Colonic mucosa (tissue), 4 donors: ENCODE data around the gene PKMYT1. TPM values are rescaled to one million over a fixed set of nuclear protein-coding genes. Genes with fewer than 3 reads are reported as not detected.
A peak's percentile ranks its signal among the peaks of the same experiment; 100 is the strongest.

Experiments used
- DNase-seq: peaks from one replicate; pipeline ENCODE4 v3.0.0-alpha.2; 2020
- H3K27ac ChIP-seq: fragments of 200-600 bp; one replicate; pipeline ENCODE4 v1.8.0; 2021
- H3K27me3 ChIP-seq: fragments of 200-600 bp; one replicate; pipeline ENCODE4 v1.8.0; 2021
- H3K36me3 ChIP-seq: fragments of 200-600 bp; one replicate; pipeline ENCODE4 v1.8.0; 2021
- H3K4me1 ChIP-seq: fragments of 200-600 bp; one replicate; pipeline ENCODE4 v1.8.0; 2021; ENCODE audit warnings: mild to moderate bottlenecking
- H3K4me3 ChIP-seq: fragments of 200-600 bp; one replicate; pipeline ENCODE4 v1.8.0; 2021
- H3K9ac ChIP-seq, 2 donors: one replicate each; pipeline ENCODE4 v1.7.0; 2013; ENCODE audit warnings: control low read depth in 2 of 2, low read depth in 2 of 2, low read length in 2 of 2
- H3K9me3 ChIP-seq: fragments of 200-600 bp; one replicate; pipeline ENCODE4 v1.8.0; 2021
- CTCF ChIP-seq: fragments of 200-600 bp; IDR thresholded peaks from one replicate; pipeline ENCODE4 v1.8.0; 2022; ENCODE audit warnings: antibody characterized with exemption, mild to moderate bottlenecking
- intact Hi-C: fragments of 100-400 bp; cut with DNase I; formaldehyde crosslinking; loops from one replicate; pipeline ENCODE4 v1.14.1; 2022
- total RNA-seq, 2 donors: library from RNA; stranded (reverse); fragmentation: NEBNext Ultra II Directional in 1 of 2; extraction: Animal tissue kit (Norgen Biotek cat#: 25700) in 1 of 2; gene quantifications; one replicate each; pipeline ENCODE4 v1.2.1, GENCODE V29; 2021
- donor health status: healthy.
- donor health status: DM: no; HTN: no; CAD: no.
- donor health status: DM: no; HTN: no; CAD: no.

PKMYT1 gene
- total RNA-seq, 2 donors from 2014 or later: 9.5 to 76.6 TPM

- no peak overlapping the region for H3K9ac ChIP-seq
- intact Hi-C loops: no loop called here
- no peak for DNase-seq
- no peaks in the 10 kb centered on the region for H3K9me3 ChIP-seq
- H3K27ac ChIP-seq: no peak overlapping the region
- H3K27me3 ChIP-seq: no peaks in the 10 kb centered on the region
- H3K36me3 ChIP-seq: no peaks in the 10 kb centered on the region
- TF ChIP-seq CTCF: no peak
- peaks cover 5% of the 10 kb centered on the region for H3K4me1 ChIP-seq
- no peak overlapping the region for H3K4me3 ChIP-seq
Measured at GRCh38 chr16:2955779-2956578, 24.3 kb downstream of the PKMYT1 start.

GRCh38 chr16:2955438-2955778 lies 24.8 kb downstream of the PKMYT1 start:
- H3K4me3 ChIP-seq: no peak overlapping the region
- DNase-seq: no peak
- H3K4me1 ChIP-seq: peaks cover 5% of the 10 kb centered on the region
- H3K9me3 ChIP-seq: no peaks in the 10 kb centered on the region
- peak overlapping the region; percentile 22 for H3K27ac ChIP-seq
- H3K9ac ChIP-seq: no peak overlapping the region
- no peak for TF ChIP-seq CTCF
- no peaks in the 10 kb centered on the region for H3K36me3 ChIP-seq
- no peaks in the 10 kb centered on the region for H3K27me3 ChIP-seq
- intact Hi-C loops: no loop called here

GRCh38 chr16:2954656-2955381 lies 25.4 kb downstream of the PKMYT1 start:
- peak; percentile 60 for DNase-seq
- TF ChIP-seq CTCF: no peak
- no peak overlapping the region for H3K27ac ChIP-seq
- no peaks in the 10 kb centered on the region for H3K9me3 ChIP-seq
- peaks cover 5% of the 10 kb centered on the region for H3K4me1 ChIP-seq
- peak overlapping the region; percentile 24 for H3K4me3 ChIP-seq
- no peak overlapping the region for H3K9ac ChIP-seq
- no peaks in the 10 kb centered on the region for H3K27me3 ChIP-seq
- H3K36me3 ChIP-seq: no peaks in the 10 kb centered on the region
- intact Hi-C loops: no loop called here

GRCh38 chr16:2953706-2954627 lies 26.3 kb downstream of the PKMYT1 start:
- intact Hi-C loops: no loop called here
- H3K27ac ChIP-seq: no peak overlapping the region
- DNase-seq: no peak
- TF ChIP-seq CTCF: no peak
- no peaks in the 10 kb centered on the region for H3K36me3 ChIP-seq
- H3K9ac ChIP-seq: no peak overlapping the region
- peaks cover 5% of the 10 kb centered on the region for H3K4me1 ChIP-seq
- no peaks in the 10 kb centered on the region for H3K27me3 ChIP-seq
- peak overlapping the region; percentile 24 for H3K4me3 ChIP-seq
- H3K9me3 ChIP-seq: no peaks in the 10 kb centered on the region

- intact Hi-C loops: no loop called here
- H3K36me3 ChIP-seq: no peaks in the 10 kb centered on the region
- no peak overlapping the region for H3K9ac ChIP-seq
- no peak for DNase-seq
- no peaks in the 10 kb centered on the region for H3K9me3 ChIP-seq
- no peaks in the 10 kb centered on the region for H3K27me3 ChIP-seq
- H3K4me1 ChIP-seq: peaks cover 5% of the 10 kb centered on the region
- no peak overlapping the region for H3K27ac ChIP-seq
- no peak for TF ChIP-seq CTCF
- no peak overlapping the region for H3K4me3 ChIP-seq
Measured at GRCh38 chr16:2952679-2953078, 27.6 kb downstream of the PKMYT1 start.
